Measurements from ENCODE around the gene NAV2. TPM values are rescaled to one million over a fixed set of nuclear protein-coding genes. Genes with fewer than 3 reads are reported as not detected.

Gene NAV2
- total and polyA plus RNA-seq, 2 experiments from 2014 or later, result 26.0 to 45.0 TPM

DNA sequence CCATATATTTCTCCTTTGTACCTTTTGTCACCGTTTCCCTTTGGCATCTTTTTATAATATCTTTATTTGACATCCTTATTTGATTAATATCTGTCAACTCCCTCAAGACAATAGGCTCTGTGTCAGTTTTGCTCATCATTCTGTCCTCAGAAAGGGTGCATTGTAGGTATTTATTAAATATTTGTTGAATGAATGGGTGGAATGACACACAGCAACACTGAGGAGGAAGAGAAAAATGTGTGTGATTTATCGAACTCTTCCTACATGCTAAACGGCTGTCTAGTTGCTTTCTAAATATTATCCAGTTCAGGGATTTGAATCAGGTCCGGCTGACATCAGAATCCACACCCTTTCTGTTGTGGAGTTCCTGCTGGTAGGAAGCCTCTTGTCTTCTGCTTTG, 98.2 kb downstream of the NAV2 start:
- TF ChIP-seq JUNB (IDR thresholded peaks at IDR 0.05; ENCODE audit: unreplicated experiment), result no peak
- Mint-ChIP-seq H3K4me3 (no peak overlapping the region), H3K9me3 (no peaks in the 10 kb centered on the region), H3K27me3 (ENCODE audit: insufficient read depth, low read depth, poor library complexity) (peaks cover 4% of the 10 kb centered on the region), H3K4me1 (peaks cover 89% of the 10 kb centered on the region), H3K36me3 (ENCODE audit: low read depth) (peaks cover 13% of the 10 kb centered on the region; the same call in 1 of the 3 replicates), H3K27ac (peak overlapping the region; percentile 39; the same call in 1 of the 2 replicates)
- peaks cover 80% of the 10 kb centered on the region for H3K4me1 ChIP-seq (ENCODE audit: insufficient read depth)
- H3K27me3 ChIP-seq (ENCODE audit: insufficient read depth), result no peaks in the 10 kb centered on the region
- no peak overlapping the region for H3K4me3 ChIP-seq
- peaks cover 4% of the 10 kb centered on the region; the same call in 1 of the 2 replicates for H4K20me1 ChIP-seq (replicated peaks; ENCODE audit: insufficient read depth)
- peaks cover 100% of the 10 kb centered on the region for H3K79me2 ChIP-seq (replicated peaks; ENCODE audit: insufficient read depth)
- H3K27ac ChIP-seq (ENCODE audit: low read depth), result 0 out of 2 replicates have a peak overlapping the region, but pooled peaks have one; percentile 61
- peak overlapping the region; percentile 63 for H3K4me2 ChIP-seq
- H3K9me2 ChIP-seq (ENCODE audit: insufficient read depth), result no peaks in the 10 kb centered on the region
- DNase-seq (ENCODE audit: low spot score), result no peak
- no peak overlapping the region for H2AFZ ChIP-seq
- no peaks in the 10 kb centered on the region for H3K36me3 ChIP-seq (ENCODE audit: insufficient read depth)
- no peak for ATAC-seq
- H3F3A ChIP-seq (replicated peaks; ENCODE audit: low read depth), result peaks cover 9% of the 10 kb centered on the region

DNA sequence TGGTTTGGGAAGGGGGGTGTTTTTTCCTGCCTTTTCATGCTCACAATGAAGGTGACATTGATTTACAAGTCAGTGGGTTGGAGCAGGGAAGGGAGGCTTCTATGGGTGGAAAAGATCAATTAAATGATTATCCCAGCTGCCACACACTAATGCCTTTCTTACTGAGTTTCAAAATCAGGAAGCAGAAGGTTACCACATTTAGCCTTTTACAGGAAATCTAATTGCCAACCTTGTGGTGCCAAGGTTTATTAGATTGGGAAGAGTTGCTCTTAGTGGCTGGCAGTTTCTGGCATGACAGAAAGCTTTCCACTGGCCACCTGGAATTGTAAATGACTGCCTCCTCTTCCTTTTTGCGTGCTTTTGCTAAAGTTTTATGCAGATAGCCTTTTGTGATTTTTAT, 98.7 kb downstream of the NAV2 start:
- Histone ChIP-seq H3K4me1 (ENCODE audit: insufficient read depth) (peaks cover 85% of the 10 kb centered on the region), H3K4me2 (peak overlapping the region; percentile 63), H3K4me3 (no peak overlapping the region), H2AFZ (no peak overlapping the region), H3K79me2 (replicated peaks; ENCODE audit: insufficient read depth) (peaks cover 96% of the 10 kb centered on the region), H3K27ac (ENCODE audit: low read depth) (no peak overlapping the region), H3K9me2 (ENCODE audit: insufficient read depth) (no peaks in the 10 kb centered on the region), H3F3A (replicated peaks; ENCODE audit: low read depth) (peaks cover 14% of the 10 kb centered on the region), H4K20me1 (replicated peaks; ENCODE audit: insufficient read depth) (peaks cover 4% of the 10 kb centered on the region; the same call in 1 of the 2 replicates), H3K27me3 (ENCODE audit: insufficient read depth) (no peaks in the 10 kb centered on the region), H3K36me3 (ENCODE audit: insufficient read depth) (no peaks in the 10 kb centered on the region)
- H3K4me3 Mint-ChIP-seq, result no peak overlapping the region
- H3K27ac Mint-ChIP-seq, result peak overlapping the region; percentile 39; the same call in 1 of the 2 replicates
- H3K36me3 Mint-ChIP-seq (ENCODE audit: low read depth), result peaks cover 10% of the 10 kb centered on the region; the same call in 1 of the 3 replicates
- peaks cover 91% of the 10 kb centered on the region for H3K4me1 Mint-ChIP-seq
- ATAC-seq (no peak), DNase-seq (ENCODE audit: low spot score) (no peak)
- TF ChIP-seq ETS1 (IDR thresholded peaks at IDR 0.05), result no peak
- no peaks in the 10 kb centered on the region for H3K9me3 Mint-ChIP-seq
- peaks cover 4% of the 10 kb centered on the region for H3K27me3 Mint-ChIP-seq (ENCODE audit: insufficient read depth, low read depth, poor library complexity)

DNA sequence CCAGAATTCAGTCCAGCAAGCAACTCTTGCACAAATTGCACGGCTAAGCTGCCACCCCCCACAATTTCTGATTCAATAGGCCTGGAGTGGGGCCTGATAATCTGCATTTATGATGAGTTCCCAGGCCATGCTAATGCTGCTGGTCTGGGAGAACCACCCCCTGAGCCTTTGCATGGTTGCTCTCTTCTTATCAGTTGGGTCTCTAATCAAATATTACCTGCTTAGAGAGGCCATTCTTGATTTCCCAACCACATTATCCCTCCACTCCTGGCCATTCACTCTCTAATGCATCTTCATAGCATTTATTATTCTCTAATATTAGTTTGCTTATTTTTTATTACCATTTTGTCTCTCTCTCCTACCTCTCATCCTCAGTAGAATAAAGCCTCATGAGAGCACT, 99.5 kb downstream of the NAV2 start:
- no peak overlapping the region for H3K4me3 ChIP-seq
- no peak overlapping the region for H3K4me3 Mint-ChIP-seq
- H3K27me3 ChIP-seq (ENCODE audit: insufficient read depth), result no peaks in the 10 kb centered on the region
- H3K27me3 Mint-ChIP-seq (ENCODE audit: insufficient read depth, low read depth, poor library complexity), result peaks cover 4% of the 10 kb centered on the region
- no peaks in the 10 kb centered on the region for H3K9me3 Mint-ChIP-seq
- H3K27ac ChIP-seq (ENCODE audit: low read depth), result no peak overlapping the region
- no peaks in the 10 kb centered on the region for H3K9me2 ChIP-seq (ENCODE audit: insufficient read depth)
- peaks cover 4% of the 10 kb centered on the region; the same call in 1 of the 2 replicates for H4K20me1 ChIP-seq (replicated peaks; ENCODE audit: insufficient read depth)
- H3K36me3 ChIP-seq (ENCODE audit: insufficient read depth), result no peaks in the 10 kb centered on the region
- H3K4me1 ChIP-seq (ENCODE audit: insufficient read depth), result peaks cover 83% of the 10 kb centered on the region
- DNase-seq (ENCODE audit: low spot score) (no peak), ATAC-seq (no peak)
- H3F3A ChIP-seq (replicated peaks; ENCODE audit: low read depth), result peaks cover 16% of the 10 kb centered on the region
- no peak overlapping the region for H2AFZ ChIP-seq
- peaks cover 93% of the 10 kb centered on the region for H3K4me1 Mint-ChIP-seq
- peak overlapping the region; percentile 29; the same call in 1 of the 2 replicates for H3K27ac Mint-ChIP-seq
- H3K79me2 ChIP-seq (replicated peaks; ENCODE audit: insufficient read depth), result peaks cover 89% of the 10 kb centered on the region
- H3K36me3 Mint-ChIP-seq (ENCODE audit: low read depth), result peaks cover 9% of the 10 kb centered on the region; the same call in 1 of the 3 replicates
- H3K4me2 ChIP-seq, result 0 out of 2 replicates have a peak overlapping the region, but pooled peaks have one; percentile 63
- TF ChIP-seq ZNF114 (CRISPR knock-in tag; IDR thresholded peaks at IDR 0.05), result no peak
- no peak for TF ChIP-seq ETS1 (IDR thresholded peaks at IDR 0.05)
- no peak for TF ChIP-seq EZH2 (IDR thresholded peaks at IDR 0.05; ENCODE audit: low read depth, unreplicated experiment)
- no peak for TF ChIP-seq CREB1 (CRISPR knock-in tag; IDR thresholded peaks at IDR 0.05; ENCODE audit: low read depth)
- no peak for TF ChIP-seq STAT1 (IDR thresholded peaks at IDR 0.05; ENCODE audit: unreplicated experiment)
- TF ChIP-seq, protein P1, sequence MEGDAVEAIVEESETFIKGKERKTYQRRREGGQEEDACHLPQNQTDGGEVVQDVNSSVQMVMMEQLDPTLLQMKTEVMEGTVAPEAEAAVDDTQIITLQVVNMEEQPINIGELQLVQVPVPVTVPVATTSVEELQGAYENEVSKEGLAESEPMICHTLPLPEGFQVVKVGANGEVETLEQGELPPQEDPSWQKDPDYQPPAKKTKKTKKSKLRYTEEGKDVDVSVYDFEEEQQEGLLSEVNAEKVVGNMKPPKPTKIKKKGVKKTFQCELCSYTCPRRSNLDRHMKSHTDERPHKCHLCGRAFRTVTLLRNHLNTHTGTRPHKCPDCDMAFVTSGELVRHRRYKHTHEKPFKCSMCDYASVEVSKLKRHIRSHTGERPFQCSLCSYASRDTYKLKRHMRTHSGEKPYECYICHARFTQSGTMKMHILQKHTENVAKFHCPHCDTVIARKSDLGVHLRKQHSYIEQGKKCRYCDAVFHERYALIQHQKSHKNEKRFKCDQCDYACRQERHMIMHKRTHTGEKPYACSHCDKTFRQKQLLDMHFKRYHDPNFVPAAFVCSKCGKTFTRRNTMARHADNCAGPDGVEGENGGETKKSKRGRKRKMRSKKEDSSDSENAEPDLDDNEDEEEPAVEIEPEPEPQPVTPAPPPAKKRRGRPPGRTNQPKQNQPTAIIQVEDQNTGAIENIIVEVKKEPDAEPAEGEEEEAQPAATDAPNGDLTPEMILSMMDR (conservative IDR thresholded peaks at IDR 0.05; ENCODE audit: low read depth in 2 of 2), result no peak
- no peak for TF ChIP-seq REST (IDR thresholded peaks at IDR 0.05; ENCODE audit: unreplicated experiment)

Measured in GM23338 (cell line).